ENCODE measurements around the gene EML6. TPM values are rescaled to one million over a fixed set of nuclear protein-coding genes. Genes with fewer than 3 reads are reported as not detected.
A peak's percentile ranks its signal among the peaks of the same experiment; 100 is the strongest.
"Not testable (repeated sequence)": the region's sequence is repeated elsewhere in the genome, so short reads cannot be mapped to it uniquely, and the experiment has no call there.

Gene EML6
- polyA plus RNA-seq, 5 donors = 0.75 to 2.2 (median 1.6) TPM

DNA sequence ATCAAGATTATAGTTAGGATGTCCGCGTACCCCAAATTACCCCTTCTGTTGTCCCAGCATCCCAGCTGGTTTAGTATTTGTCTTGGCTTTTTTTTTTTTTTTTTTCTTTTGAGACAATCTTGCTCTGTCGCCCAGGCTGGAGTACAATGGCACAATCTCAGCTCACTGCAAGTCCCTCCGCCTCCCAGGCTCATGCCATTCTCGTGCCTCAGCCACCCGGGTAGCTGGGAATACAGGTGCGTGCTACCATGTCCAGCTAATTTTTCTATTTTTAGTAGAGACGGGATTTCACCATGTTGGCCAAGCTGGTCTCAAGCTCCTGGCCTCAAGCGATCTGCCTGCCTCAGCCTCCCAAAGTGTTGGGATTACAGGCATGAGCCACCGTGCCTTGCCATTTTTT, 118.0 kb downstream of the EML6 start:
- DNase-seq = not testable (repeated sequence)

DNA sequence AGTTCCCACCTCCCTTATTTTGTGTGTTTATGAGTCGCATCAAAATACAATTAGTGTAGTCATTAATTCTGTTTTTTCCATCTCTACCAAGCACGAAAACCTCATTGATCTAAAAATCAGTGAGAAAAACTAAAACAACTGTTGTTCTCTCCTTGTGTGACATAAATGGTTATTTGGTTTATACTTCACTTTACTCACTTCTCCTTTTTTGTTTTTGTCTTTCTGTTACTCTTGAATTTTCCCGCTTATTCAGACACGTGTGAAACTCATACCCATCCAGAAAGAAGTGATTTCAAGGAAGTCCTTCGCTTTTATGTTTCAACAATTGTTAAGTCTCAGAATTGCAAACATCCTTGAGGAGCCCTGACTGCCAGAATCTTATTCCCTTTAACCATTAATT, 121.6 kb downstream of the EML6 start:
- DNase-seq = no peak

DNA sequence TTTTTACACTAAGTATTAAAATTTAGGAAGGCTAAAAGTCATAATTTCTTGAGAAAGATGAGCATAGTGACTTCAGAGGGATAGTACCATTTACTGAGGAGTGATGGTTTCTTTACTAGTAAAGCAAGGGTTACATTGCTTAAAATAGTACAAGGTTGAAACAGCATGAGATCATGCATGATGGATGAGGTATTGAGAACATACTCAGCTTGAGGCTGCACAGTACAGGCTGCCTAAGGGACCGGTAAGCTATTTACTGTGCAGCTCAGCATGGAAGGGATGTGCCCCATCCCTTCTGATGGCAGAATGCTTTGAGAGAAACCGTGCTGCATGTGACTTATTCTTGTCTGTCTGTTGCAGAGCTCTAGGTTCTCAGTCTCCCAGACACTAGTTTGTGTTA, 122.1 kb downstream of the EML6 start:
- DNase-seq = no peak

DNA sequence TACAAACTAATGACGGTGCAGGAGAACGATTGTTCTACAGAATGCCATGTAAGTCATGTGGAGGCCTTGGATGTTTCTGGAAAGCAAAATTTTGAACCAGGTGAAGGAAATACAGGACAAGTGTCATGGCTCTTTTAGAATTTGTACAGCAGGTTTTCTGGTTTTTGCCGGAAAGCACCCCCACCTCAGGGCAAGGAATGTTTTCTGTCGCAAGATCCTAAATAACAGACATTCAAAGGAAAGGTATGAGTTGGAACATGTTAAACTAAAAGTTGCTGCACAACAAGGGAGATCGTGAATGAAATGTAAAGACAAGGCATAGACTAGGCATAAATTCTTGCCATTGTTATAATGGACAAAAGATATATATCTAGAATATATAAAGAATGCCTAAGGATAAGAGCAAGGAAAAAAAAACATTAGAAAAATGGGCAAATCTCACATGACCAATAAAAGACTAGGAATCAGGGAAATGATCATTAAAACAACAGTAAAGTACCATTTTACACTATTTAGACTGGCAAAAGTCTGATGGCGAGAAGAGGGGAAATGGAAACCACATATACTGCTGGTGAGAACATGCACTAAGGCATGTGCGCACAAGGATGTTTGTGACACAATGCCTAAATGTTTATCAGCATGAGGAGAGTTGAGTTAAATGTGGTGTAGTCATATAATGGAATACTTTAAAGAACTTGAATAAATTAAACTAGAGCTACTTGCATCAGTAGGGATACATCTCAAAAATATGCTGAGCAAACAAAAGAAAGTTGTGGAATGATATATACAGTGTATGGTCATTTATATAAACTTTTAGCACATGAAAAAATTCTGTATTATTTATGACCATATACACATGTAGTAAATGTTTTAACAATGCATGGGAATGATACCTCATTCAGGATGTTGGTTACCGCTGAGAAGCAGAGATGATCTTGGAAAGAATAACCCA, 127.0 kb downstream of the EML6 start:
- no peak for DNase-seq

DNA sequence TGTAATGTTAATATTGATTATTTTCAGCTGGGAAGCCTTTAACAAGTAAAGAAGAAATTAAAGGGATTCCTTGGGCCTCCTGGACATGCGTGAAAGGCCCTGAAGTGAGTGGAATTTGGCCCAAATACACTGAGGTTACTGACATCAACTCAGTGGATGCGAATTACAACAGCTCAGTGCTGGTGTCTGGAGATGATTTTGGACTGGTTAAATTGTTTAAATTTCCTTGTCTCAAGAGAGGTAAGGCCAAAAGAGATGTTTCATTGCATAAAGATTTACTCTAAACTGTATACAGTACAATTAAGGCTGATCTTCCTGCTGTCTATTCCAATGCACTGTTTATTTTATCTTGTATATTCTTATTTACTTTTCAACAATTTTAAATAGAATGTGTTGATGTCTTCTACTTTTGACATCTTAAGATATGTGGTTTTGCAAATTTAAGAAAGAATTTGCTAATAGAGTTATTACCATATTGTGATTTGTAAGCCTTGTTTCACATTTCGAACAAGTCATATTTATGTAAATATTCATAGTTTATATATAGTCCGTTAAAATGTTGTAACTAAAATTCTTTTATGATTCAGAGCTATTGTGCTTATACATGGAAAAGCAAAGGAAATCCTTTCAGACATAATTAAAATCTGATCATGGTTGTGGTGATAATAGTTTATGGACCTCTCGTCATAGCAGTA, 130.3 kb downstream of the EML6 start:
- DNase-seq = no peak

DNA sequence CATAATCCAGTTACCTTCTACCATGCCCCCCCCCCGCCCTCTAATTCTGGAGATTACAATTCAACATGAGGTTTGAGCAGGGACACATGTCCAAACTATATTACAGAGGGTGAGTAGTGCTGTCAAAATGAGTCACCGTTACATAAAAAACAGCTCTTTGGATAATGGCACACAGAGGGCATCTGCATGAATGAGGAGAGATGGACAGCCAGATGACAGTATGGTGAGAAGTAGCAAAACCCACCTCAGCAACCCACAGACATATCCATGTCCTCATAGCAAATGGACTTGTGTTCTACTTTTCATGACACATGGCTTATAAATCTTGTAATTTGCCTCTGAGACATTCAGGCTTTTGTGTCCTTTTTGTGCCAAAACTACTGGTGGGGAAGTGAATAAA, 132.0 kb downstream of the EML6 start:
- no peak for DNase-seq

DNA sequence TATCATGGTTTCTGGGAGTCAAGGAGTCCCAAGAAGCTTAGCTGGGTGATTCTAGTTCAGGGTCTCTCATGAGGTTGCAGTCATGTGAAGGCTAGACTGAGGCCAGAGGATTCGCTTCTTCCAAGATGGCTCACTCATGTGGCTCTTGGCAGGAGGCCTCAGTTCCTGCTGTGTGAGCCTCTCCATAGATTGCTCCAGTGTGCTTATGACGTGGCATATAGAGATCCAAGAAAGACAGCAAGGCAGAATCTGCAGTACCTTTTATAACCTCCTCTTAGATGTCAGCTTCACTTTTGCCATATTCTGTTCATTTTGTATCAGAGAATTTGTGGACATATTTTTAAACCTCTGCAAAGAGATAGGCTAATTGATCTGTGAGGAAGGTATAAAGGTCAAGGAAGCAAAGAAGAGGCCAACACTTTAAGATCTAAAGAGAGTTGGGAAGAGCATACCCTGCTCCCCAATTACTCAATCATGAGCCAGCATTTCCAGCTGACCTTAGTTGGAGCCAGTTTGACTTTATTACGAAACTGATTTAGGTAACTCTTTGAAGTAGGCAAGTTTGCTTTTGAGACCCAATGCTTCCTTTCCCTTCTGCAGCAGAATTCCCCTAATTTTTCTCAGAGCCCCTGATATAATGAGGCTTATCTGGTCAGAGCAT, 134.7 kb downstream of the EML6 start:
- DNase-seq = no peak

DNA sequence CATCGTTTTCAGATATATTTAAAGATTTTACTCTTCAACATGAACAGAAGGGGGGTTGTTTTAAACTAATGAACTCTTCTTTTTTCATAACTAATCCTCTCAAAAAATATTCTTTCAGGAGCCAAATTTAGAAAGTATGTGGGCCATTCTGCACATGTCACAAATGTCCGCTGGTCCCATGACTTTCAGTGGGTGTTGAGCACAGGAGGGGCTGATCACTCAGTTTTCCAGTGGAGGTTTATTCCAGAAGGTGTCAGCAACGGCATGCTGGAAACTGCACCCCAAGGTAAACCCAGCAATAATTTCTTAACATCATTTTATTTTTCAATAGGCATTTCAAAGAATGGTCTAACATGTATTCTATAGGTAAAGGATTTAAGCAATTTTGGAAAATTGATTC, 136.0 kb downstream of the EML6 start:
- DNase-seq = no peak

DNA sequence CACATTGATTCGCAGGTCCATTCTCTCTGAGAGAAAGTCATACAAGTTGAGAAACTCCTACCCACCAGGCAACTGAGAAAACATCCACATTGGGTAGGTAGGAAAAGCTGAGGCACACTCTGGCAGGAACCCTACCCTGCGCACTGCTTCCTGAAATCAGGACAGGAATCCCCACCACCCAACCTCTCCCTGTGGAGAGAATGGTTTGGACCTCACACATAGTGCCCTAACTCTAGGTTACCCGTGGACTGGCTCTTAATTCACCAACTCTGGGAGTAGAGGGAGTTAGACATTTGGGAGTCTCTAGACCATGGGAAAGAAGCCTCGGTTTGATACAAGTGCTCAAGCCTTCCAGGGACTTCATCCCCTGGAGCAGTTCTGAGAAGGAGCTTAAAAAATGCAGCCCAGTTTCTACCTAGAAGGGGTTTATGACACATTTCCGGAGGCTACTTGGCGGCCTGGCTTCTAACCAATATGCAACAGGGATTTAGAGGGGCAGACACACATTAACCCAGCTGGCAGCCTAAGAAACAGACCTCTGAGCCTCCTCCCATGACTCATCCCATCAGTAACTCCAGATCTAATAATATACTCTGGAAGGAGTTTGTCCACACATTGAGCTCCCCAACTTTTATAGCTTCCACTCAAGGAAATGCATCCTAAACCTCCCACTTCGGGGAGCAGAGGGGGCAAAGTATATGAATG, 136.7 kb downstream of the EML6 start:
- DNase-seq = no peak

DNA sequence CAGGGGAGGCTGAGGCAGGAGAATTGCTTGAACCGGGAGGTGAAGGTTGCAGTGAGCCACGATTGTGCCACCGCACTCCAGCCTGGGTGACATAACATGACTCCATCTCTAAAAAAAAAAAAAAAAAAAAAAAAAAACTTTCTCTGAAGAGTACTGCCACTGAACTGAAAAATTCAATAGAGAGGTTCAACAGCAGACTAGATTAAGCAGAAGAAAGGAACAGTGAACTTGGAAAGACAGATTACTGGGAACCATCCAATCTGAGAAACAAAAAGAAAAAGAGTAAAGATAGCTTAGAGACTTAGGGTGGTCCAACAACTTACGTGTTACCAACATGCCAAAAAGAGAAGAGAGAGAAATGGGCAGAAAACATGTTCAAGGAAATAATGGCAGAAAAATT, 138.8 kb downstream of the EML6 start:
- DNase-seq = no peak

DNA sequence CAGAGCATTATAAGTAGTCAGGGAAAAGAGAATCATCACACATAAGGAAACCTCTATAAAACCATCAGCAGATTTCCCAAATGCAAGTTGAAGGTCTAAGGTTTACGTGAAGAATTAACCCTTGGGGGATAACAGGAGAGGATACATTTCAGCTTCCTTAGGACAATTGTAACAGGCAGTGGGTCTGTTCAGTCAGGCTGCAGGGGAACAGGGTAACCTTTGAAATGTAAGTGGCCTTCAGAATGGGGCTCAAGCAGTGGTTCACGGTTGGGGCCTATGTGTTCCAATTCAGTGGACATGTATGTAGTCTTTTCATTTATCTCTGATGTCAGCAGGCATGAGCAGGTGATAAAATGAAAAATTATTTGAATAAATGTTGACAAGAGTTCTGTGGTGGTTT, 139.3 kb downstream of the EML6 start:
- no peak for DNase-seq

DNA sequence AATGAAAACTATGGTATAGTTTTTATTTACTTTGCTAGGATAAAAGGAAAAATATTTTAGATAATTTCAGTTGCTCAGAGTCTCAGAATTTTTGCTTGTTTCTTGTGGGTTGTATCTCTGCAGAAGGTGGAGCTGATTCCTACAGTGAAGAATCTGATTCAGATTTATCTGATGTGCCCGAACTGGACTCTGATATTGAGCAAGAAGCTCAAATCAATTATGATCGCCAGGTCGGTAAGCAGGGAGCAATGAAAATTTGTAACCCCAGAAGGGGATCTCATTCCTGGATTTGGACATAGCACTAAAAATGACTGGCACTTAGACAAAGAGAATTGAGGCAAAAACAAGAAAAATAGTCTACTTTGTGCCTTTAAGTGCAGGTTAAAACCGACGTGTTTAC, 140.2 kb downstream of the EML6 start:
- no peak for DNase-seq

DNA sequence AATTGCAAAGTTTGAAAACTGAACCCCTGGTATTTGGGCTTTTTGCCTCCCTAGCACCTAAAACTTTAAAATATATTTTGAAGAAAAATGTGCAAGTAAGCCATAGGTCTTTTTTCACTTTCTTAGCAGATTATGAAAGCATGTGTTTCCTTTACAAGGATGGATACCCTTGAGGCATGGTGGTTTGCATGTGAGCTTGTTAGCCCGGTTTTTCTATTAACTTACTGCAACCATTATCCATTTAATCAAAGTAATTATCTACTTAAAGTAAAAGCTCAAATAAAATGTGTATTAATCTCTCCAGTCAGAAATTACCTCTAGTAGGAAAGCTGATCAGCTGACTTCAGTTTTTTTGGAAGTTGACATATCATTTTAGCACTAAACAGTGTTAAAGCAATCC, 140.6 kb downstream of the EML6 start:
- DNase-seq = no peak

DNA sequence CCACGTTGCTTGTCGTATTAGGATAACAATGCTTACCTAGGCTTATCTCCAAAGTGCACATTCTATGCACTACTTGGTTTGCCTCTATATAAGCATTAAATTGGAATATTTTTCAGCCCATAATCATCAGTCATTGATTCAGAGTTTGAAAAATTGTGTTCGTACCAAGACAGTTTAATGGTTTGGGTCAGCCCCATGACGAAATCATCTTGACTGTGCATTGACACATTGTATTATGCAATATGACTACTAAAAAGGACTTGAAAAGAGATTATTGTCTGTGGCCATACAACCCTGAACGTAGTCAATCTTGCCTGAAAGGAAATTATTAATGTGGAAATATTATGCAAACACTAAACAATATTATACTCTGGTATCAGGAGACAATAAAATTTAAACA, 141.3 kb downstream of the EML6 start:
- DNase-seq = no peak

DNA sequence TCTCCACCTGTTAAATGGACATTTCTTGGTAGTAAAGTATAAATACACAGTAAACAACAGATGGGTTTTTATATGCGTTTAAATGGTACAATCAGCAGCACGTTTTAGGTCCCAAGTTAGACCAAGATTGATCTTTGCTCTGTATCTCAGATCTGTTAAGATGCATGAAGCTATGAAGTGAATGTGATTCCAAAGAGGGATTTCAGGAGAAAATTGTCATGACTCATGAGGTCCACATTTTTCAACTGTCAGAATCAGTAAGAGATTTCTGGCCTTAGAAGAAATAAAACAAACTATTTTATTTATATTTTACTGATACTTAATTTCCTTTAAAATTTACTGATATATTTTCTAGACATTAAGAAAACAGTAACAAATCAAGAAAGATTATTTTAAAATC, 142.7 kb downstream of the EML6 start:
- no peak for DNase-seq

DNA sequence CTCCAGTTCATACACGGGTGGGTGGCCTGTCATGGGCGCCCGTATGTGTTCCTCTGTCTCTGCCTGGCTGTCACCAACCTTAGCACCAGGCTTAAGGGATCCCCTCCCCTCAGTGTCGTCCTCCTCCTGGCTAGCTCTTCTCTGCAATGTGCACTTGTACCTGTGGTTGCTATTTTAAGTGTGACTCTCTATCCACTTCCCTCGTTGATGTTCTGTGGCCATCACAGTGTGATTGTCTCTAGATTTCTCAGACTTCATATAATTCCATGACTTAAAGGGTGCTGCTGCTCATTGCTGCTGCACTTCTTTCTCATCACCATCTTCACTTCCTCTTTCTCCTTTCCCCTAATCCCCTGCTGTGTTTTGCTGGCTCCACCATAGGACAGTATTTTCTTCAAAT, 143.4 kb downstream of the EML6 start:
- no peak for DNase-seq

DNA sequence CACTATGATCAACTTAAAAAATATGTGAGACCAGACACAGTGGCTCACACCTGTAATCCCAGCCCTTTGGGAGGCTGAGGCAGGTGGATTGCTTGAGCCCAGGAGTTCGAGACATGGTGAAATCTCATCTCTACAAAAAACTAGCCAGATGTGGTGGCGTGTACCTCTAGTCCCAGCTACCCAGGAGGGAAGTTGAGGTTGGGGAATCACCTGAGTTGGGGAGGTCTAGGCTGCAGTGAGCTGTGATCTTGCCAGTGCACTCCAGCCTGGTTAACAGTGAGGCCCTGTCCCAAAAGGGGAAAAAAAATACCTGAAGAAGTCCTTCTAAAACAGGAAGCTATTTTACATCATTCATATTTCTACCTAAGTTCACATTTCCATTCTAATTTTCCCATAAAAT, 144.0 kb downstream of the EML6 start:
- no peak for DNase-seq

DNA sequence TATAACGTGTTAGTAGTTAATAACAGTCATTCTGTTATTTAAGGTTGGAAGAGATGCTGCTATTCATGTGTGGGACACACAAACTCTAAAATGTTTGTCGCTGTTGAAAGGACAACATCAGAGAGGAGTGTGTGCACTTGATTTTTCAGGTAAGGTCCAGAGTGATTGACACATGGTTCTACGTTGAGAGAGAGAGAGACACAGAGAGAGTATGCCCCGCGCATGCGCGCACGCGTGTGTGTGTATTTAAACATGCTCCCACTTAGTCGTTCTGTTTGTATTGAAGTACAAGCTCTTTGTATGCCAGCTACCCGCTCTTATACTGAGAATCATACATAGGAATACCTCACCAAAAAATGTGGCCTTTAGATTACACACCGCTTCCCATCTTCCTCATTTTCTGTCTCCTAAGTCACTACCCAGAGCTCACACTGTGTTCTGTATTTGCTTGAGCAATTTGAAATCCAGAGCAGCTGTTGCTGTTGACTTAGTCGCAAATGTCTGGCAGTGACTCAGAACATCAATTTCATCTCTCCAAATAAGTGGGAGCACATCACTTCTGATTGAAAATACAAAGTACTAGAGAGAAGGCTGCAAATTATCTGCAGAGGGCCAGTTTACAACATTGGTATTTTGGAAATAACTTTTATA, 148.1 kb downstream of the EML6 start:
- DNase-seq = peak in 1 of 2 donors; percentile 6

DNA sequence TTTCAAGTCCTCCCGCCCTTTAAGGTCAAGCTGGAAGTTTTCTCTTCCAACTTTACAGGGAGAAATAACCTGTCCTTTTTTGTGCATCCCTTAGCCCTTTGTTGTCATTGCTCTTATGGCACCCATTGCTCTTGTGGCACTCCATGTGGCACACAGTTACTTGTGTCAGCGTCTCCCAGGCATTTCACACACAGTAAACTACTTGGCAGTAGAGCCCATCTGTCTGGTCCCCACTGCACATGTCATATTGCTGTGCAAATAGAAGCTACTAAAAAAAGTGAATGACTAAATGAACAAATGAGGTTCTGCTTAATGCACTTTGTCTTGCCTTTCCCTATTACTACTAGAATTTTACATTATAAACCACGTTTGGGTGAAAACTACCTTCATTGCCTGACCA, 149.3 kb downstream of the EML6 start:
- no peak for DNase-seq

DNA sequence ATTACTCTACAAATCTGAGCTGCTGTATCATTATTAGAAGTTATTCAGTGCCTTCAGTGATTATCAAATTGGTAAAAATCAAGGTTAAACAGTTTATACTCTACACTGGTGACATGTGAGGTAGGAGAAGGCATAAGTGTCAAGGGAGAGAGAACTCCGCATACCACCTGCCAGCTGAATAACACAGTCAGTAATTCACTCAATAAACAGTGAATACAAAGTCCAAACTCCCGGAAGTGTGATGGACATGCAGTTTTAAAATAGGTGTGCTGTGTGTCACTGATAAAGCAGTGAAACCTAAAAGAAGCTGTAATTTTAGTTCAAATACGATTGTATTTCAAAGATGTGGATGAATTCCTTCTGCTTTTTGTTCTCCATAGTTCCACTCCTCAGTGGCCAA, 149.8 kb downstream of the EML6 start:
- DNase-seq = not testable (repeated sequence)

DNA sequence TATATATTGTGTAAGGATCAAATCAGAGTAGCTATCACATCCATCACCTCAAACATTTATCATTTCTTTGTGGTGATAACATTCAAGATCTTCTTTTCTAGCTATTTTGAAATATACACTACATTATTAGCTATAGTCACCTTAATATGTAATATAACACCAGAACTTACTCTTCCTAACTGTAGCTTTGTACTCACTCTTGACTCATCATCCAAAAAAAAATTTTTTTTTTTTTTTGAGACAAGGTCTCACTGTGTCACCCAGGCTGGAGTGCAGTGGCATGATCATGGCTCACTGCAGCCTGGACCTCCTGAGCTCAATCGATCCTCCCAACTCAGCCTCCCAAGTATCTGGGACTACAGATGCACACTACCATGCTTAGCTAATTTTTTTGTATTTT, 153.3 kb downstream of the EML6 start:
- no peak for DNase-seq

DNA sequence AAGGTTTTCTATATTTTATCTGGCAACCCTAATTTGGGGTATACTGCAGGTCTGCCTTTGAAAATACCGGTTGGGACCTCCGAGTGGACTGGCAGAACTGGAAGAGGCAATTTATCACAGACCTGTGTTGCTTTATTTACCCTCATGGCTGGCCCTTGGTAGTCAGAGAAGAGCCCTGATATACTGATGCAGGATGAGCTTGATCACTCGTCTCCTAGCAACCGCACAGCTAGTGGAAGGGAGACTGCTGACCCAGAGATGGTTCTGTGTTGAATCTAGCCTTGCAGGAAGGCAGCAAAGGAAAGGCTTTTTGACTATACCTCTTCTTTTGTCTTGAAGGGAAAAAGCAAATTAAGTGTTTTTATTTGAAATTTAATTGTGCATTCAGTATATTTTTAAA, 154.7 kb downstream of the EML6 start:
- DNase-seq = no peak
